Glutamatergic neuron (in vitro differentiated cells): ENCODE measurements around the gene B3GNT3. TPM values are rescaled to one million over a fixed set of nuclear protein-coding genes. Genes with fewer than 3 reads are reported as not detected.
A peak's percentile ranks its signal among the peaks of the same experiment; 100 is the strongest.

ENCODE experiments used
- DNase-seq: peaks from one replicate; pipeline ENCODE4 v3.0.0; 2022
- H3K27ac Mint-ChIP-seq: one replicate; pipeline ENCODE4 v1.8.0; 2020; ENCODE audit warnings: mild to moderate bottlenecking, mixed read lengths, inconsistent platforms; ENCODE audit not compliant: unreplicated experiment
- H3K27me3 Mint-ChIP-seq: one replicate; pipeline ENCODE4 v1.8.0; 2020; ENCODE audit warnings: mild to moderate bottlenecking, moderate library complexity, mixed read lengths, inconsistent platforms; ENCODE audit not compliant: unreplicated experiment
- H3K36me3 Mint-ChIP-seq: one replicate; pipeline ENCODE4 v1.8.0; 2020; ENCODE audit warnings: mild to moderate bottlenecking, mixed read lengths, inconsistent platforms; ENCODE audit not compliant: unreplicated experiment
- H3K4me1 Mint-ChIP-seq: one replicate; pipeline ENCODE4 v1.8.0; 2020; ENCODE audit warnings: mild to moderate bottlenecking, low read depth, mixed read lengths, inconsistent platforms; ENCODE audit not compliant: unreplicated experiment
- H3K4me3 Mint-ChIP-seq: one replicate; pipeline ENCODE4 v1.8.0; 2020; ENCODE audit warnings: mild to moderate bottlenecking, mixed read lengths, inconsistent platforms; ENCODE audit not compliant: unreplicated experiment
- H3K9me3 Mint-ChIP-seq: one replicate; pipeline ENCODE4 v1.8.0; 2020; ENCODE audit warnings: mild to moderate bottlenecking, moderate library complexity, mixed read lengths, inconsistent platforms; ENCODE audit not compliant: unreplicated experiment
- total RNA-seq: library from RNA; stranded (reverse); fragmentation: NEBNext Ultra II Directional; extraction: Animal tissue kit (Norgen Biotek cat#: 25700); gene quantifications from one replicate; pipeline ENCODE4 v1.2.1, GENCODE V29; 2021; ENCODE audit not compliant: unreplicated experiment
- TF ChIP-seq, protein P1 (sequence below): fragments of 200-600 bp; sonication (generic); IDR thresholded peaks from one replicate; pipeline ENCODE4 v1.5.0; 2021; ENCODE audit not compliant: partially characterized antibody, unreplicated experiment

The B3GNT3 gene
- total RNA-seq, 1 donor from 2014 or later = not detected

DNA sequence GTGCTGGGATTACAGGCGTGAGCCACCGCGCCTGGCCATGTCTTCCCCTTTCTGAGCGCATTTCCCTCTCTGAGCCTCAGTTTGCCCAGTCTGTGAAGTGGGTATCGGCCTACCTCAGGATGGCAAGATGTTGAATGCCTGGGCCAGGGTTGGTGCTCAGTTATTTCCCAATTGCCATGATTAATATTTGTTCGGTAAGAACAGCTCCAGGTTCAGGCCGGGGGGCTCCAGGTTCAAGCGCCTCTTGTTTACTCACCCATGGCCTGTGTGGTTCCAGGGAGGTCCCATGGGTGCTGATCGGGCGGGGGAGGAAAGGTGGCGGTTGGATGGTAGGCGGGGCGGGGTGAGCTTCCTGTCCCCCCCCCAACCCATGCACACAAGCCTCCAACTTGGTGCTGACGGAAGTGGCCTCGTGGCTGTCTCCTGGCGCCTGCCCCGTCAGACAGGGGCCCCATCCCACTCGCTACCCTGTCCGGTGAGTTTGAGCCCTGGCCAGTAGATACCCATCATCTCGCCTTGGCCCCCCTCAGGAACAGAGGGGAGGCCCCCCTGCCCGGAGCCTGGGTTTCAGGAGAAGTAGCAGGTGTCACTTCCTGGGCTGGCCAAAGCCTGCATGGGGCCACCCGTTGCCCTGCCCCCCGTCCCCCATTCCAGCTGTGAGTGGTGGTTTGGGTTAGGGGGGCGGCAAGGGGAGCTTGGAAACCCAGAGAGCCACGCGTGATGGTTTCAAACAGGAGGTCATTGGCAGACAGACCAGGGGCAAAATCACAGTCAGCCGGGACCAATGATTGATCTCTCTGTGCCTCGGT, 43.6 kb upstream of the B3GNT3 start, which contains the start of gene FCHO1:
Gene FCHO1, plus strand, starts transcription at position 375 of the 809 bp plus-strand sequence. CDS start 3,688 bp downstream, outside the sequence.
- H3K27ac Mint-ChIP-seq = no peak within 1 kb of the TSS
- TF ChIP-seq, protein P1, sequence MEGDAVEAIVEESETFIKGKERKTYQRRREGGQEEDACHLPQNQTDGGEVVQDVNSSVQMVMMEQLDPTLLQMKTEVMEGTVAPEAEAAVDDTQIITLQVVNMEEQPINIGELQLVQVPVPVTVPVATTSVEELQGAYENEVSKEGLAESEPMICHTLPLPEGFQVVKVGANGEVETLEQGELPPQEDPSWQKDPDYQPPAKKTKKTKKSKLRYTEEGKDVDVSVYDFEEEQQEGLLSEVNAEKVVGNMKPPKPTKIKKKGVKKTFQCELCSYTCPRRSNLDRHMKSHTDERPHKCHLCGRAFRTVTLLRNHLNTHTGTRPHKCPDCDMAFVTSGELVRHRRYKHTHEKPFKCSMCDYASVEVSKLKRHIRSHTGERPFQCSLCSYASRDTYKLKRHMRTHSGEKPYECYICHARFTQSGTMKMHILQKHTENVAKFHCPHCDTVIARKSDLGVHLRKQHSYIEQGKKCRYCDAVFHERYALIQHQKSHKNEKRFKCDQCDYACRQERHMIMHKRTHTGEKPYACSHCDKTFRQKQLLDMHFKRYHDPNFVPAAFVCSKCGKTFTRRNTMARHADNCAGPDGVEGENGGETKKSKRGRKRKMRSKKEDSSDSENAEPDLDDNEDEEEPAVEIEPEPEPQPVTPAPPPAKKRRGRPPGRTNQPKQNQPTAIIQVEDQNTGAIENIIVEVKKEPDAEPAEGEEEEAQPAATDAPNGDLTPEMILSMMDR = no peak
- peaks cover 9% of the 10 kb centered on the region for H3K9me3 Mint-ChIP-seq
- DNase-seq = no peak
- no peaks in the 10 kb centered on the region for H3K36me3 Mint-ChIP-seq
- H3K4me1 Mint-ChIP-seq = peaks cover 20% of the 10 kb centered on the region
- H3K27me3 Mint-ChIP-seq = peaks cover 6% of the 10 kb centered on the region
- no peak within 1 kb of the TSS for H3K4me3 Mint-ChIP-seq

DNA sequence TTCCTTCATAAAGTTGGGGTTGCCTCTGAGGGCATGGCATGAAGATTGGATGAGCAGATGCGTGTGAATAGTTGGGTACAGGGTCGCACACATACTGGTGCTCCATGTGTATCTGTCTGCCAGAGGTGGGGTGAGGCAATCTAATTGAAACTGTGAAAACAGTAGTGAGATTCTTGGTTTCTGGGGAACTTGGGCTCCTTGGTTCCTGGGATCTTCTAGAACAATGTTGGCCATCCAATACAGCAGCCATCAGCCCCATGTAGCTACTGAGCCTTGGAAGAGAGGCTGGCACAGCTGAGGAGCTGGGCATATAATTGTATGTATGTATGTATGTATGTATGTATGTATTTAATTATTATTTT, 43.0 kb upstream of the B3GNT3 start:
- TF ChIP-seq, protein P1 = no peak
- DNase-seq = no peak
- peaks cover 8% of the 10 kb centered on the region for H3K9me3 Mint-ChIP-seq
- H3K4me3 Mint-ChIP-seq = no peak overlapping the region
- peaks cover 3% of the 10 kb centered on the region for H3K27me3 Mint-ChIP-seq
- H3K36me3 Mint-ChIP-seq = no peaks in the 10 kb centered on the region
- H3K4me1 Mint-ChIP-seq = peaks cover 23% of the 10 kb centered on the region
- no peak overlapping the region for H3K27ac Mint-ChIP-seq

DNA sequence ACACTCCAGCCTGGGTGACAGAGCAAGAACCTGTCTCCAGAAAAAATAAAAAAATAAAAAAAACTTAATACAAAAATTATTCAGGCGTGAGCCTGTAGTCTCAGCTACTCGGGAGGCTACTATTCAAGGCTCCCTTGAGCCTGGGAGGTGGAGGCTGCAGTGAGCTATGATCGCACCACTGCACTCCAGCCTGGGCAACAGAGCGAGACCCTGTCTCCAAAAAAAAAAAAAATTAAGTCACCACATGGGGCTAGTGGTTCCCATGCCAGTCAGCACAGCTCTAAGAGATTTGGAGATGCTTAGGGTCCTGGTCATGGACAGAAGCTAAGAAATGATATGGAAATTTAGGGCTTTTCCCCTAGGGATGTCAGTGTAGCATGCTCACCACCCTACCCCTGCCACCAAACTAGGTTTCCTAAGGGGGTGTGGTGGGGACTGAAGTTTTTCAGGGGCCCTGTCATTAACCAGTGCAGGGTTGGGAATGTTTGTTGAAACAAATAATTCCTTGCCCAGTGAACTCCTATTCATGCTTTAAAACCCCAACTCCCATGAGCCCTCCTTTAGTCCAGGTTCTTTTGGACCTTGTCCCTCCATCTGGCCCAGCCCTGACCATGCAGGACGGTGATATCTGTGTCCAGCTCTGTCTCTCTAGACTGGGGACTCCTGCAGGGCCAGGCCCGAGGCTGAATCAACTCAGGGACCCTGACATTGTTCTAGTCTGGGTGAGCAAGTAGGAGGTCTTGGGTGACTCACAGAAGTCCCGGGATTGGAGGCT, 41.9 kb upstream of the B3GNT3 start:
- H3K27me3 Mint-ChIP-seq = peaks cover 3% of the 10 kb centered on the region
- no peak for DNase-seq
- peaks cover 8% of the 10 kb centered on the region for H3K9me3 Mint-ChIP-seq
- TF ChIP-seq, protein P1 = no peak
- peaks cover 23% of the 10 kb centered on the region for H3K4me1 Mint-ChIP-seq
- H3K4me3 Mint-ChIP-seq = no peak overlapping the region
- no peaks in the 10 kb centered on the region for H3K36me3 Mint-ChIP-seq
- H3K27ac Mint-ChIP-seq = no peak overlapping the region

DNA sequence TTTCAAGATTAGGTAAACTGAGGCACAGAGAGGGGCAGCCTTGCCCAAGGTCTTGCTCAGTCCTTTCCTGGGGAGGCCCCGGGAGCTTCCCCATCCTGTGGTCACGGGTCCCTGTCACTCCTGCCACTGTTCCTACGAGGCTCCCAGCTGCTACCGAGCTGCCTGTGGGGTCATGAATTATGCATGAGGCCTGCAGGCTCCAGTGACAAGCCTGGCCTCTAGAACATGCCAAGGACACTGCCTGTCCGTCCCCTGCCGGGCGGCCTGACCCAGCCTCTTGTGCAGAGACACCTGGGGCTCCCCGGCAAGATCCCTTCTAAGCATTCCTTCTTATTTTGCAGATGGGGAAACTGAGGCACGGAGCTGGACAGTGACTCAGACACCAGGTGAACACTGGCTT, 41.0 kb upstream of the B3GNT3 start:
- Mint-ChIP-seq H3K4me1 (peaks cover 23% of the 10 kb centered on the region), H3K36me3 (no peaks in the 10 kb centered on the region), H3K9me3 (peaks cover 11% of the 10 kb centered on the region), H3K27ac (peak overlapping the region; percentile 72), H3K4me3 (peak overlapping the region; percentile 20), H3K27me3 (peaks cover 3% of the 10 kb centered on the region)
- TF ChIP-seq, protein P1 = no peak
- peak; percentile 80 for DNase-seq
